GM12892 (cell line): ENCODE measurements around the gene NCOR1.

Experiments used
- DNase-seq: peaks from one replicate; pipeline ENCODE4 v3.0.0; 2011; ENCODE audit not compliant: insufficient read length
- FAIRE-seq: peaks from 2 replicates; lab custom pipeline; 2011; peaks lifted over from hg19 to GRCh38; lab: Jason Lieb, UNC
- POLR2A ChIP-seq: IDR thresholded peaks from 2 replicates; pipeline ENCODE4 v1.6.1; 2011; ENCODE audit warnings: low read depth, low read length, control low read depth
- POLR2AphosphoS5 ChIP-seq: IDR thresholded peaks from 2 replicates; pipeline ENCODE4 v1.6.1; 2011; ENCODE audit warnings: low read depth, low read length, control low read depth
- TAF1 ChIP-seq: IDR thresholded peaks from 2 replicates; pipeline ENCODE4 v1.6.1; 2011; ENCODE audit warnings: low read depth, mild to moderate bottlenecking, control low read depth, low read length, borderline replicate concordance

NCOR1 gene

DNA sequence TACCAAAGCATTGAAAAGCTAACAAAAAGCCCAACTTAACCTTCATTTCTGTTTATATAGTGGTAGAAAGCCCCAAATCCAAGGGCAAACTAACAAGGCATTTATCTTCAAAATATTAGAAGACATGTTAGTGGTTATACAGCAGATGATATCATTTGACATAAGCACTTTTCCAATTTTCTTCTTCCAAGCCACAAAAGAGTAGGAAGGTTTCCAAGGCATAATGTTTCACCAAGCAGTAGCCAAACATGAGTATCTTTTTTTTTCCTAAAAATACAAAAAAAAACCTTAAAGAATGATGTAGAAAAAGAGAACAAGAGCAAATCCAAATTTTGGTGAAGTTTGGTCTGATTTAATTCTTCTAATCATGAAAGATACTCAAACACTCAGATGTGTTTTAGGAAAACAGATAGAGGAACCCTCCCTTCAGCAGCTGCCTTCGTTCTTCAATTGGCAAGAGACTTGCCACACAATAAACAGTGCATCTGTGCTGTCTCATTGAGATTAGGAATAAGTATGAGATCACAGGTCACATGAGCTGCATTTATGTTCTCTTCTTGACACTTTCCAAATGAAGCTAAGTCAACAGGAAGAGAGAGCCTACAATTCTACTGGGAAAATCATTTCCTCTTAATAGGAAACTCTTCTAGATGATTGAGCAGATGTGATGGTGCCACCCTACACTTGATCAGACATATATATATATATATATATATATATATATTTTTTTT lies 109.0 kb downstream of the NCOR1 start:
- TF ChIP-seq POLR2AphosphoS5 (no peak), TAF1 (no peak), POLR2A (no peak)
- DNase-seq (no peak), FAIRE-seq (no peak)

DNA sequence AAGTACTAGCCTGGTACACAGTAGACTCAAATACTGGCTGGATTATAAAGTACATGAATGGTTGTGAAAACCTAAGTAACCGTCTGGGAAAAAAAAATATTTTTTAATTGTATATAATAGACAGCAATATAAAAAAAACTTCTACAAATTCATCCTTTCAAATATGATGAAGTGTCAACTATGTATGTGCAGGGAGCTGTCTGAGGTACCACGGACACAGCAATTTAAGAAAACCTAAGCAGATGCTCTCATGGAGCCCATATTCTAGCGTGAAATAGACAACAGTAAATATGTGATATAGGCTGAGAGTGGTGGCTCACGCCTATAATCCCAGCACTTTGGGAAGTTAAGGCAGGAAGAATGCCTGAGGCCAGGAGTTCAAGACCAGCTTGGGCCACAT lies 111.1 kb downstream of the NCOR1 start:
- FAIRE-seq (no peak), DNase-seq (no peak)
- TF ChIP-seq TAF1 (no peak), POLR2AphosphoS5 (no peak)

DNA sequence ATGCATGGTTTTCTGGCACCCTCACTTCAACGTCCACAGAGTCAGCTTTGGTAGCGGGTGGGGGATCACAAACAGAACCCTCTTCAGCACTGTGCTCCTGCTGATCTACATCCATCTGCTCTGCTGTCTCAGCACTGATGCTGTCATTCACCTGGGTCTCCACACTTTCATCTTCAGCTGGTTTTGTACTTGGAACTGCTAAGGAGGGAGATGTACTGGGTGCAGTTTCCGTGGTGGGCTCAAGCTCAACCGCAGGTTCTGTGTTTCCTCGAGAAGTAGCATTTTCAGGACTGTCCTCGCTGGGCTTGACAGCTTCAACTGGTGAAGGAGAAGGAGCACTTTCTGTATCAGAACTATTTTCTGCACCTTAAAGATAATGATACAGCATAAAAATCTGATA lies 113.9 kb downstream of the NCOR1 start:
- no peak for DNase-seq
- TF ChIP-seq POLR2AphosphoS5 (no peak), TAF1 (no peak), POLR2A (no peak)
- FAIRE-seq, result no peak

DNA sequence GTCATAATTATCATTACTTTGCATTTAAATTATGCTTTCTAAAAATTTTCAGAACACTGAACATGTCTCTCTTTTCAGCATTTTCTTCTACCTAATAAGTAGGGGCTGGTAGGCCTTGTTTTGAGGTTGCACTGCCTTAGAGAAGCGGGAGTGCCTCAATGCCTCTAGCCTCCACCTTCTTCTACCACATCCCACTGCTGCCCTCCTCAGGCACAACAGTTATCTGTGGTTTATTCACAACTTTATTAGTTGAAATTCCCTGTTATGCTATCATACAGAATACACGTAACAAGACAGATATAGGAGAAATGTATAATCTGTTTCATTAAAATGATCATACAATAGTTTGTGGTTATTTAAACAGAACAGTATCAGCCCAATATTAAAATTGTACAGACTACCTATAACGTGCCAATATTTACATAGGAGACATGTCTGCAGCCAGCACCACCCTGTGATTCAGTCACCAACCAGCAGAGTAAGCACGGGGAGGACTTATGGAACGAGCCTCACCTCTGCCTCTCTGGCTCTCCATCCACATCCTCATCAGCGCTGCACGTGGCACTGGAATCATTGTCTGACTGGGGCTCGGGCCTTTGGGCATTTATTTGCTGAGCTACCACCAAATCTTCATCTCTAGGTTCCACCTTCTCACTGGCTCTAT lies 114.5 kb downstream of the NCOR1 start:
- DNase-seq (no peak), FAIRE-seq (no peak)
- no peak for TF ChIP-seq POLR2A
- no peak for TF ChIP-seq TAF1
- TF ChIP-seq POLR2AphosphoS5, result no peak

GRCh38 chr17:16091773-16092172 lies 123.6 kb downstream of the NCOR1 start:
- TF ChIP-seq POLR2AphosphoS5 (no peak), POLR2A (no peak), TAF1 (no peak)
- FAIRE-seq (no peak), DNase-seq (no peak)

GRCh38 chr17:16086957-16087356 lies 128.4 kb downstream of the NCOR1 start:
- no peak for TF ChIP-seq POLR2AphosphoS5
- no peak for TF ChIP-seq POLR2A
- FAIRE-seq (no peak), DNase-seq (no peak)

DNA sequence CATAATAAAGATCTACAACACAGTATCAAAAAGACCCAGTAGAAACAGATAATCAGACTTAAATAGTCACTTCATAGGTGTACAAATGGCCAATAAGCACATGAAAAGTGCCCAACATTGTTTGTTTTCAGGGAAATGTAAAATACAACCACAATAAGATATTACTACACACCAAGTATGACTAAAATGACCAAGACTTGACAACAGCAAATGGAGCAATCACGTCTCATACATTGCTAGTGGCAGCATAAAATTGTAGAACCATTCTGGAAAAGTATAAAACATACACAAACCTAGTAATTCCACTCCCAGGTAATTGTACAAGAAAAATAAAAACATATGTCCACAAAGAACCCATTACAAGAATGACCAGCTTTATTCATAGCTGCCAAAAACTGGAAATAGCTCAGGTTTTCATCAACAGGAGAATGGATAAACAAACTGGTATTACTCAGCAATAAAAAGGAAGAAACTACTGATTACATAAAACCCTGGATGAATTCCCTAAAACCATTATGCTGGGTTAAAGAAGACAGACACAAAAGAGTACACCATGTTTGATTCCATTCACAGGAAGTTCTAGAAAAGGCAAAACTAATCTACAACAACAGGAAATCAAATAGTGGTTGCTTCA lies 130.2 kb downstream of the NCOR1 start:
- FAIRE-seq, result no peak
- no peak for DNase-seq
- no peak for TF ChIP-seq POLR2A
- no peak for TF ChIP-seq POLR2AphosphoS5
- no peak for TF ChIP-seq TAF1

GRCh38 chr17:16083223-16083622 lies 132.1 kb downstream of the NCOR1 start:
- no peak for DNase-seq
- FAIRE-seq, result no peak
- TF ChIP-seq POLR2A (no peak), TAF1 (no peak), POLR2AphosphoS5 (no peak)

DNA sequence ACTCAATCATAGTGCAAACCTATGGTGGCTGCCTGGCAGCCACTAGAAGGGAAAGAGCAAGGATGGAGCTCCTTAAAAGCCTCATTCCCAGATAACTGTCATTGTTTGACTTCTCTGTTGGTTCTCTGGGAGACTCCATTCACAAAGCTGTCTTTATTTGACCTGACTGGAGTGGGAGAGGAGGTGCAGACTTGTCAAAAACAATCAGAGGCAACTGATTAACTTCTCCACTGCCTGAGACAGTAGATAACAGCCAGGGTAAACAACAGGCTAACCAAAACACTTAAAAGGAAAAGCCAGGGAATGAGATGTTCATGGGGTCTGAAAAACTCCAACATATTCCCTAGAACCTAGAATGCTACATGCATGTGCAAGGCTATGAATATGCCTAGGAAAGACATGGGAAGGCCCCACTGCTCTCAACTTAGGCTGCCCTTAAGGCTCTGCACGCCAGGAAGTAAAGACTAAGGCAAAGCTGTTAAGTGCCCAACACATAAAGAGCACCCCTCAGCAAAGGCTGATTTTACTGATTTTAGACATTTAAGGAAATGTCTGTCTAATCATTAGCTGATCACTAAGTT lies 133.7 kb downstream of the NCOR1 start:
- no peak for FAIRE-seq
- no peak for DNase-seq
- no peak for TF ChIP-seq POLR2AphosphoS5
- no peak for TF ChIP-seq POLR2A
- no peak for TF ChIP-seq TAF1

GRCh38 chr17:16080366-16080765 lies 135.0 kb downstream of the NCOR1 start:
- no peak for TF ChIP-seq TAF1
- TF ChIP-seq POLR2AphosphoS5, result no peak
- TF ChIP-seq POLR2A, result no peak
- FAIRE-seq, result no peak
- DNase-seq, result no peak

- no peak for FAIRE-seq
- no peak for DNase-seq
- TF ChIP-seq POLR2AphosphoS5 (no peak), TAF1 (no peak), POLR2A (no peak)
Observed at GRCh38 chr17:16075949-16076348, 139.4 kb downstream of the NCOR1 start.

- TF ChIP-seq POLR2A (no peak), TAF1 (no peak), POLR2AphosphoS5 (no peak)
- FAIRE-seq, result no peak
- no peak for DNase-seq
Observed at GRCh38 chr17:16074423-16074822, 140.9 kb downstream of the NCOR1 start.
